Activated naive CD4-positive, alpha-beta T cell treated with anti-CD3 and anti-CD28 coated beads, Interleukin-2, amount 50 U/mL, for 72 hours (primary cell): ENCODE data around the gene RIMS3. TPM values are rescaled to one million over a fixed set of nuclear protein-coding genes. Genes with fewer than 3 reads are reported as not detected.

Experiments used
- ATAC-seq, 2 donors: fragments of 150-1000 bp; cut with Tn5 transposase; 2 replicates each; pipeline ENCODE4 v1.10.0; 2021; ENCODE audit warnings: mild to moderate bottlenecking in 2 of 2, moderate library complexity in 2 of 2
- DNase-seq, 2 donors: peaks; one replicate each; pipeline ENCODE4 v3.0.0; 2021 to 2022; ENCODE audit warnings: low spot score in 2 of 2
- H3K27ac Mint-ChIP-seq, 2 donors: one replicate each; pipeline ENCODE4 v1.8.0; 2022; ENCODE audit warnings: mild to moderate bottlenecking in 2 of 2, mixed read lengths in 2 of 2
- H3K36me3 Mint-ChIP-seq, 2 donors: one replicate each; pipeline ENCODE4 v1.8.0; 2022; ENCODE audit warnings: mixed read lengths in 2 of 2
- H3K9me3 Mint-ChIP-seq, 2 donors: one replicate each; pipeline ENCODE4 v1.8.0; 2022; ENCODE audit warnings: mixed read lengths in 2 of 2
- total RNA-seq, 2 donors: library from RNA; stranded (reverse); gene quantifications; one replicate each; pipeline ENCODE4 v1.2.3, GENCODE V29; 2022

RIMS3 gene
- total RNA-seq, 2 donors from 2014 or later: 6.9 to 8.3 TPM

GRCh38 chr1:40627987-40628902 lies 37.2 kb downstream of the RIMS3 start:
- DNase-seq (peak; percentile 63 to 75), ATAC-seq (peak; percentile 89 to 93)
- no peaks in the 10 kb centered on the region for H3K9me3 Mint-ChIP-seq
- H3K27ac Mint-ChIP-seq: peak overlapping the region; percentile 86
- peaks cover 0 to 7% of the 10 kb centered on the region in 2 donors for H3K36me3 Mint-ChIP-seq

DNA sequence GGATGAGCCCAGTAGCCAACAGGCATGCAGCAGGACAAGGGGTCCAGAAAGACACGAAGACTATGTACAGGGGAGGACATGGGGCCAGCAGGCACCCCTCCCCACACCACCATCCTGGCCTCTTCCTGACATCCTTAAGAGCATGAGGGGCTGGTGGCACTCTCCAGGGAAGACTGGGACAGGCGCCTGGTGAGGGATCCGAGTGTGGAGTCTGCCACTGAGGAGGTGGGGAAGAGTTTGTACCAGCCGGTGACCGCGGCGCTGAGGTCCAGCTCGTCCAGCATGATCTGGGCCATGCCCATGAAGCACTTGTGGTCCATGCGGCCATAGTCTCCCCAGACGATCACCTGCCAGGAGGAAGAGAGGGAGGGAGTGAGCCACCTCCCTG lies 39.1 kb downstream of the RIMS3 start:
- Mint-ChIP-seq H3K36me3 (peaks cover 0 to 7% of the 10 kb centered on the region in 2 donors), H3K9me3 (no peaks in the 10 kb centered on the region), H3K27ac (no peak overlapping the region)
- DNase-seq: no peak
- ATAC-seq: no peak

- peaks cover 0 to 7% of the 10 kb centered on the region in 2 donors for H3K36me3 Mint-ChIP-seq
- peak overlapping the region; percentile 44 to 82 for H3K27ac Mint-ChIP-seq
- H3K9me3 Mint-ChIP-seq: no peaks in the 10 kb centered on the region
- ATAC-seq: no peak
- no peak for DNase-seq
Observed at GRCh38 chr1:40625476-40626382, 39.8 kb downstream of the RIMS3 start.

GRCh38 chr1:40625076-40625475 lies 40.4 kb downstream of the RIMS3 start:
- DNase-seq: peak in 1 of 2 donors; percentile 32
- ATAC-seq: no peak
- H3K9me3 Mint-ChIP-seq: no peaks in the 10 kb centered on the region
- H3K36me3 Mint-ChIP-seq: peaks cover 0 to 5% of the 10 kb centered on the region in 2 donors
- H3K27ac Mint-ChIP-seq: no peak overlapping the region

GRCh38 chr1:40622936-40623629 lies 42.4 kb downstream of the RIMS3 start:
- ATAC-seq (no peak), DNase-seq (no peak)
- Mint-ChIP-seq H3K36me3 (no peaks in the 10 kb centered on the region), H3K9me3 (no peaks in the 10 kb centered on the region), H3K27ac (no peak overlapping the region)

GRCh38 chr1:40621821-40622450 lies 43.5 kb downstream of the RIMS3 start:
- no peaks in the 10 kb centered on the region for H3K36me3 Mint-ChIP-seq
- DNase-seq (no peak), ATAC-seq (no peak)
- H3K9me3 Mint-ChIP-seq: no peaks in the 10 kb centered on the region
- no peak overlapping the region for H3K27ac Mint-ChIP-seq

GRCh38 chr1:40620586-40621210 lies 44.8 kb downstream of the RIMS3 start:
- no peaks in the 10 kb centered on the region for H3K9me3 Mint-ChIP-seq

GRCh38 chr1:40620150-40620549 lies 45.3 kb downstream of the RIMS3 start:
- Mint-ChIP-seq H3K9me3 (no peaks in the 10 kb centered on the region), H3K36me3 (no peaks in the 10 kb centered on the region), H3K27ac (no peak overlapping the region)
- no peak for ATAC-seq
- no peak for DNase-seq

More at GRCh38 chr1:40620586-40621210, 44.8 kb downstream of the RIMS3 start:
- Mint-ChIP-seq H3K36me3 (no peaks in the 10 kb centered on the region), H3K27ac (no peak overlapping the region)
- ATAC-seq (no peak), DNase-seq (no peak)

DNA sequence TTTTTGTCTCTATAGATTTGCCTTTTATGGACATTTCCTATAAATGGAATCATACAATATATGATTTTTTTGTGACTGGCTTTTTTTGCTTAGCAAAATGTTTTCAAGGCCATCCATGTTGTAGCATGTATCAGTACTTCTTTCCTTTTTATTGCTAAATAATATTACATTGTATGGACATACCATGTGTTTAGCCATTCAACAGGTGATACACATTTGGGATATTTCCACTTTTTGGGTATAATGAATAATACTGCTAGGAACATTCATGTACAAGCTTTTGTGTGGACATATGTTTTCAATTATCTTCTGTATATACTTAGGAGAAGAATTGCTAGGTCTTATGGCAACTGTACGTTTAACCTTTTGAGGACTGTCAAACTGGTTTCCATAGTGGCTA lies 47.4 kb downstream of the RIMS3 start:
- H3K9me3 Mint-ChIP-seq: no peaks in the 10 kb centered on the region
- ATAC-seq (no peak), DNase-seq (no peak)
- H3K36me3 Mint-ChIP-seq: no peaks in the 10 kb centered on the region
- H3K27ac Mint-ChIP-seq: no peak overlapping the region

GRCh38 chr1:40612345-40612831 lies 53.1 kb downstream of the RIMS3 start:
- Mint-ChIP-seq H3K27ac (no peak overlapping the region), H3K9me3 (no peaks in the 10 kb centered on the region), H3K36me3 (no peaks in the 10 kb centered on the region)
- ATAC-seq (peak; percentile 91 to 95), DNase-seq (peak in 1 of 2 donors; percentile 77)

DNA sequence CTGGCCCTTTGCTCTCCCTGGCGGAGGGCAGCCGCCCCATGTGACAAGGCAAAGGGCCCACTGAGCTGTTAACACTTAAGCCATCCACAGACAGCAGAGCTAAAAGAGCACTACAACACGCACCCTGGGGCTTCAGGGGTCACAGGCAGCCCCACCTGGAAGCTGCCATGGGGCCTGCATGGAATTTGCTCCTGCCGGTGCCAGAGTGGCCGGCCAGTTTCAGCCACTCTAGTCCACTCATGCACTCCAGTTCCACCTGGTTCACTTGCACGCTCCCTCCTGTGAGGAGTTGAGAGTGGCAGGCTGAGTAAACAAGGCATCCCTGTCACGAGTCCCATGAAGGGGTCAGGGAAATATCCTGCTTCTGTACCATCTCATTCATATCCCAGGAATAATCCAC lies 55.3 kb downstream of the RIMS3 start:
- Mint-ChIP-seq H3K27ac (no peak overlapping the region), H3K9me3 (no peaks in the 10 kb centered on the region), H3K36me3 (no peaks in the 10 kb centered on the region)
- ATAC-seq: no peak
- no peak for DNase-seq

GRCh38 chr1:40607921-40608320 lies 57.6 kb downstream of the RIMS3 start:
- no peak for ATAC-seq
- peak overlapping the region in 1 of 2 donors; percentile 26 for H3K27ac Mint-ChIP-seq

GRCh38 chr1:40606978-40607377 lies 58.5 kb downstream of the RIMS3 start:
- H3K36me3 Mint-ChIP-seq: no peaks in the 10 kb centered on the region
- DNase-seq (no peak), ATAC-seq (no peak)
- H3K9me3 Mint-ChIP-seq: no peaks in the 10 kb centered on the region
- H3K27ac Mint-ChIP-seq: peak overlapping the region in 1 of 2 donors; percentile 26

More at GRCh38 chr1:40607921-40608320, 57.6 kb downstream of the RIMS3 start:
- DNase-seq: no peak
- Mint-ChIP-seq H3K36me3 (no peaks in the 10 kb centered on the region), H3K9me3 (no peaks in the 10 kb centered on the region)

GRCh38 chr1:40606194-40606593 lies 59.3 kb downstream of the RIMS3 start:
- no peak for DNase-seq
- H3K9me3 Mint-ChIP-seq: no peaks in the 10 kb centered on the region
- no peak for ATAC-seq
- H3K36me3 Mint-ChIP-seq: no peaks in the 10 kb centered on the region
- no peak overlapping the region for H3K27ac Mint-ChIP-seq

DNA sequence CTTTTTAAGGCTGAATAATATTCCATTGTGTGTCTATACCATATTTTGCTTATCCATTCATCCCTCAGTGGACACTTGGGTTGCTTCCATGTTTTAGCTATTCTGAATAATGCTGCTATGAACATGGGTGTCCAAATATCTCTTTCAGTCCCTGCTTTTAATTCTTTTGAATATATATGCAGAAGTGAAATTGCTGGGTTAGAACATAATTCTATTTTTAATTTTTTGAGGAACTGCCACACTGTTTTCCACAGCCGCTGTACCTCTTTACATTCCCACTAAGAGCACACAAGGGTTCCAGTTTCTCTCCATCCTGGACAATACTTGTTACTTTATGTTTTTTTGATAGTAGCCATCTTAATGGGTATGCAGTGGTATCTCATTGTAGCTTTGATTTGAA lies 65.6 kb downstream of the RIMS3 start:
- no peaks in the 10 kb centered on the region for H3K9me3 Mint-ChIP-seq
- no peak overlapping the region for H3K27ac Mint-ChIP-seq
- DNase-seq (no peak), ATAC-seq (no peak)
- no peaks in the 10 kb centered on the region for H3K36me3 Mint-ChIP-seq

DNA sequence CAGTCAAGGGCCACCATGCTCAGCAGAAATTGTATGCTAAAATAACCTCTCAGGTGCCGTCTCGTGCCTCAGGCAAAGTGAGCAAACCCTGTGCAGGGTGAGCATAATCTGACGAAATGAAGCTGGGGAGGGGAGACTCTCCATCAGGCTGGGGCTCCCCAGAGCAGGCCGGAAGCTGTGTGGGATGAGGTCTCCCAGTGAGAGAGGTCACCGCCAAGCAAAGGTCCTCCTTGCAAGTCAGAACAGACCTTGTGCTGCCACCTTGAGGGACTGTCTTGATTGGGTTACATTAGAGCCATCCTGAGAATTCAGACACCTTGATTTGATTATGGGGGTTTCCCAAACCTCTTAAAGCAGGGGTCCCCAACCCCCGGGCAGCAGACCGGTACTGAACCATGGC lies 69.9 kb downstream of the RIMS3 start:
- ATAC-seq (no peak), DNase-seq (no peak)
- Mint-ChIP-seq H3K36me3 (no peaks in the 10 kb centered on the region), H3K9me3 (no peaks in the 10 kb centered on the region), H3K27ac (no peak overlapping the region)
